ENCODE measurements around the gene SYCE1L.
A peak's percentile ranks its signal among the peaks of the same experiment; 100 is the strongest.

The SYCE1L gene

DNA sequence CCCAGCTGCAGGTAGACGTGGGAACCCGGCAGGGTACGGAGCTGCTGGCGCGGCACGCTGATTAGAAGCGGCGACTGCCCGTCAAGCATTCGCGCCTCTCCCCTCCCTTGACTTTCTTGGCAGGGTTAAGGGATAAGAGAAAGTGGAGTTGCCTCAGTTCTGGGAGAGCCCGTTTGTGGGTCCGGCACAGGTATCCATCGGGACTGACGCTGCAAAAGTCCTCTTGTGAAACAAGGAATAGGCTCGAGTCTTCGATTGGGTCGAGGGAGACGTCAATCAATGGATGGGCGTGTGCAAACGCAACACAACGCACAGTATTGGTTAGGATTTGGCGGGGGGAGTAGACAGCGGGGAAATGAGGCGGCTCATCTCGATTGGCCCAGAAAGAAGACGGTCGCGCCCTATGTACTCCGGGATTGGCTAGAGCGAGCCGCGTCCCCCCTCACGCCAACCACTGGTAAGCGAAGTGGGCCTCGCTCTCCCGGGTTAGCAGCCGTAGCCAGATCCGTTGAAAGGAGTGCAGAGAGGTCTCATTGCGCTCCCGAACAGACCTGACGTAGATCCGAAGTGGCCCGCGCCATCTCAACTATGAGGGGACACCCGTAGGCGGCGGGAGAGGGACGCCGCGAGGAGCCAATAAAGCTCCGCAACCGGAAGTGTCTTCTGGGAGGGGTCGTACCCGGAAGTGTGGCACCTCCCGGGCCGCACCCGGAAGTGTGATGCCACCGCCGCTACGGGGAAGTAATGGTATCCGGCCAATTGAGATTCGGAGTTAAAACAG lies 8.5 kb upstream of the SYCE1L start, which contains the start of gene MON1B:
Gene MON1B, plus strand, starts transcription at position 713 of the 781 bp plus-strand sequence. CDS start 296 bp downstream, outside the sequence.
- Histone ChIP-seq H3K36me3 (ENCODE audit: insufficient read depth) (no peaks in the 10 kb centered on the region), H3K9ac (peak within 1 kb of the TSS; percentile 84), H3K4me1 (ENCODE audit: low read depth, poor library complexity, severe bottlenecking) (peaks cover 8% of the 10 kb centered on the region), H2AFZ (ENCODE audit: low read depth) (peak within 1 kb of the TSS; percentile 91), H3K27me3 (ENCODE audit: insufficient read depth, low read depth) (no peaks in the 10 kb centered on the region), H3K4me3 (IDR thresholded peaks at IDR 0.05; ENCODE audit: insufficient read depth, low read depth, low read length) (peak within 1 kb of the TSS; percentile 77), H4K20me1 (ENCODE audit: insufficient read depth) (no peaks in the 10 kb centered on the region), H3K79me2 (ENCODE audit: insufficient read depth, low read depth) (peaks cover 21% of the 10 kb centered on the region), H3K27ac (peak within 1 kb of the TSS; percentile 79), H3K4me2 (peak within 1 kb of the TSS; percentile 86)
- TF ChIP-seq, protein P1, sequence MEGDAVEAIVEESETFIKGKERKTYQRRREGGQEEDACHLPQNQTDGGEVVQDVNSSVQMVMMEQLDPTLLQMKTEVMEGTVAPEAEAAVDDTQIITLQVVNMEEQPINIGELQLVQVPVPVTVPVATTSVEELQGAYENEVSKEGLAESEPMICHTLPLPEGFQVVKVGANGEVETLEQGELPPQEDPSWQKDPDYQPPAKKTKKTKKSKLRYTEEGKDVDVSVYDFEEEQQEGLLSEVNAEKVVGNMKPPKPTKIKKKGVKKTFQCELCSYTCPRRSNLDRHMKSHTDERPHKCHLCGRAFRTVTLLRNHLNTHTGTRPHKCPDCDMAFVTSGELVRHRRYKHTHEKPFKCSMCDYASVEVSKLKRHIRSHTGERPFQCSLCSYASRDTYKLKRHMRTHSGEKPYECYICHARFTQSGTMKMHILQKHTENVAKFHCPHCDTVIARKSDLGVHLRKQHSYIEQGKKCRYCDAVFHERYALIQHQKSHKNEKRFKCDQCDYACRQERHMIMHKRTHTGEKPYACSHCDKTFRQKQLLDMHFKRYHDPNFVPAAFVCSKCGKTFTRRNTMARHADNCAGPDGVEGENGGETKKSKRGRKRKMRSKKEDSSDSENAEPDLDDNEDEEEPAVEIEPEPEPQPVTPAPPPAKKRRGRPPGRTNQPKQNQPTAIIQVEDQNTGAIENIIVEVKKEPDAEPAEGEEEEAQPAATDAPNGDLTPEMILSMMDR (conservative IDR thresholded peaks at IDR 0.05; ENCODE audit: low read depth, low read length), result 0 out of 2 replicates have a peak, but pooled peaks have one; percentile 28

- Histone ChIP-seq H3K27ac (peak overlapping the region; percentile 79), H2AFZ (ENCODE audit: low read depth) (peak overlapping the region; percentile 91), H4K20me1 (ENCODE audit: insufficient read depth) (no peaks in the 10 kb centered on the region), H3K79me2 (ENCODE audit: insufficient read depth, low read depth) (peaks cover 21% of the 10 kb centered on the region), H3K4me1 (ENCODE audit: low read depth, poor library complexity, severe bottlenecking) (peaks cover 8% of the 10 kb centered on the region), H3K4me2 (peak overlapping the region; percentile 67), H3K9ac (peak overlapping the region; percentile 84), H3K27me3 (ENCODE audit: insufficient read depth, low read depth) (no peaks in the 10 kb centered on the region), H3K36me3 (ENCODE audit: insufficient read depth) (no peaks in the 10 kb centered on the region), H3K4me3 (IDR thresholded peaks at IDR 0.05; ENCODE audit: insufficient read depth, low read depth, low read length) (peak overlapping the region; percentile 19)
- TF ChIP-seq, protein P1 (conservative IDR thresholded peaks at IDR 0.05; ENCODE audit: low read depth, low read length), result no peak
Observed at GRCh38 chr16:77191259-77191969, 7.8 kb upstream of the SYCE1L start.

GRCh38 chr16:77193377-77193776 lies 5.8 kb upstream of the SYCE1L start:
- Histone ChIP-seq H3K36me3 (ENCODE audit: insufficient read depth) (no peaks in the 10 kb centered on the region), H3K79me2 (ENCODE audit: insufficient read depth, low read depth) (peaks cover 21% of the 10 kb centered on the region), H3K4me1 (ENCODE audit: low read depth, poor library complexity, severe bottlenecking) (peaks cover 8% of the 10 kb centered on the region), H3K4me3 (IDR thresholded peaks at IDR 0.05; ENCODE audit: insufficient read depth, low read depth, low read length) (no peak overlapping the region), H3K27ac (no peak overlapping the region), H3K9ac (no peak overlapping the region), H4K20me1 (ENCODE audit: insufficient read depth) (no peaks in the 10 kb centered on the region), H3K27me3 (ENCODE audit: insufficient read depth, low read depth) (no peaks in the 10 kb centered on the region), H2AFZ (ENCODE audit: low read depth) (no peak overlapping the region), H3K4me2 (no peak overlapping the region)
- TF ChIP-seq, protein P1 (conservative IDR thresholded peaks at IDR 0.05; ENCODE audit: low read depth, low read length), result no peak

- Histone ChIP-seq H3K27ac (no peak overlapping the region), H3K79me2 (ENCODE audit: insufficient read depth, low read depth) (peaks cover 21% of the 10 kb centered on the region), H3K4me3 (IDR thresholded peaks at IDR 0.05; ENCODE audit: insufficient read depth, low read depth, low read length) (no peak overlapping the region), H2AFZ (ENCODE audit: low read depth) (no peak overlapping the region), H4K20me1 (ENCODE audit: insufficient read depth) (no peaks in the 10 kb centered on the region), H3K4me2 (no peak overlapping the region), H3K36me3 (ENCODE audit: insufficient read depth) (no peaks in the 10 kb centered on the region), H3K27me3 (ENCODE audit: insufficient read depth, low read depth) (no peaks in the 10 kb centered on the region), H3K9ac (no peak overlapping the region), H3K4me1 (ENCODE audit: low read depth, poor library complexity, severe bottlenecking) (peaks cover 8% of the 10 kb centered on the region)
- TF ChIP-seq, protein P1 (conservative IDR thresholded peaks at IDR 0.05; ENCODE audit: low read depth, low read length), result no peak
Observed at GRCh38 chr16:77194295-77195231, 4.6 kb upstream of the SYCE1L start.

All from KMS-11 (cell line).